Pancreas (tissue), 10 donors: ENCODE data around the gene RAD51B. TPM values are rescaled to one million over a fixed set of nuclear protein-coding genes. Genes with fewer than 3 reads are reported as not detected.

Source experiments
- ATAC-seq, 4 donors: fragments of 200-7000 bp; cut with Tn5 transposase; one replicate each; pipeline versions ENCODE4 v1.8.0 to v1.9.1; 2020; ENCODE audit warnings: mild to moderate bottlenecking in 4 of 4, moderate library complexity in 4 of 4
- DNase-seq, 6 donors: peaks; one replicate each; pipeline ENCODE4 v3.0.0-alpha.2; 2020
- FAIRE-seq: peaks from 2 replicates; lab custom pipeline; 2012; peaks lifted over from hg19 to GRCh38; lab: Jason Lieb, UNC
- H3K27ac ChIP-seq, 4 donors: fragments of 200-600 bp; sonication (generic); 1 replicate in 3 of 4; 2 replicates in 1 of 4; pipeline versions ENCODE4 v1.5.0 to v1.8.0; 2020
- H3K27me3 ChIP-seq, 4 donors: fragments of 200-600 bp; one replicate each; pipeline ENCODE4 v1.8.0; 2021
- H3K36me3 ChIP-seq, 3 donors: fragments of 200-600 bp; sonication (generic) in 1 of 3; one replicate each; pipeline versions ENCODE4 v1.5.0 to v1.8.0; 2020 to 2021
- H3K4me1 ChIP-seq, 3 donors: fragments of 200-600 bp; one replicate each; pipeline ENCODE4 v1.8.0; 2021
- H3K4me3 ChIP-seq, 4 donors: fragments of 200-600 bp; sonication (generic) in 2 of 4; one replicate each; pipeline versions ENCODE4 v1.5.0 to v1.8.0; 2020 to 2021
- H3K9me3 ChIP-seq, 4 donors: fragments of 200-600 bp; one replicate each; pipeline ENCODE4 v1.8.0; 2021
- WGBS, 2 donors: extraction: QIAGEN DNeasy Blood & Tissue Kit; methylation state at CpG; one replicate each; pipeline ENCODE4 v1.1.7; 2013; 5-methylcytosine and 5-hydroxymethylcytosine counted together
- intact Hi-C, 3 donors: fragments of 100-400 bp; cut with DNase I; formaldehyde crosslinking; loops; one replicate each; pipeline versions ENCODE4 v1.11.1 to v1.14.2; 2022
- polyA plus RNA-seq, 2 donors: library from polyadenylated mRNA; stranded (reverse); fragments of 200-250 nt; gene quantifications; one replicate each; pipeline ENCODE4 v1.2.3, GENCODE V29; 2013
- total RNA-seq, 6 donors: library from RNA; stranded (reverse); fragmentation: NEBNext Ultra II Directional in 4 of 6; extraction: Animal tissue kit (Norgen Biotek cat#: 25700) in 4 of 6; gene quantifications; one replicate each; pipeline versions ENCODE4 v1.2.1 to v1.2.4, GENCODE V29; 2021 to 2023
- TF ChIP-seq, protein P1 (sequence below), 4 donors: fragments of 200-600 bp; sonication (generic) in 3 of 4; IDR thresholded peaks; one replicate each; pipeline versions ENCODE4 v1.5.0 to v1.8.0; 2021; ENCODE audit warnings: antibody characterized with exemption in 4 of 4
- donor health status: healthy with polysubstance abuse.
- donor health status: DM: no; HTN: no; CAD: no; lungs with moderate emphysema.
- donor health status: DM: no; HTN: no; CAD: no.
- donor health status: control.
- donor health status: control.
- donor health status: Bipolar disorder and iron deficiency.
- donor health status: DM: yes; HTN: yes; CAD: no.
- donor health status: DM: no; HTN: no; CAD: no.
- donor health status: DM: no; HTN: no; CAD: no.
- donor health status: DM: yes; HTN: yes; CAD: no.

RAD51B gene
- total and polyA plus RNA-seq, 8 donors, result 1.1 to 17.3 (median 5.8) TPM

DNA sequence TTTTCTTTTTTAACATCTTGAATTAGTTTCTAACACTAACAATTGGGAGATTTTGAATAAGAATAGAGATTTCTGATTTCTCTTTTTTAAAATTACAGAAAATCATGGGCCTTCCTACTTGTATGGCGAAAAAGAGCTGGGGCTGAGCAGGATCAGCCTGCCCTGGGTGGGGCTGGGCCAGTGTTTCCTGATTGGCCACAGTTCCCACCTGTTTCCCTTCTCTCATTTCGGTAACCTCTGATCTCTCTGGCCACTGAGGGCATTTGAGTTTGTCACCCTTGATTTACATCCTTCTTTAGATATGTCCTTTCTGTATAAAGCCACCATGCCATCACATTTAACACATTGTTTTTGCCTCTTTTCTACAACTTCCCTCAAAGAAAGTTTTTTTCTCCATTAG is 719.1 kb downstream of the RAD51B start:
- intact Hi-C loops, result no loop called here
- Histone ChIP-seq H3K4me3 (no peak overlapping the region), H3K4me1 (peaks cover 0 to 9% (median 7%) of the 10 kb centered on the region in 3 donors), H3K27ac (no peak overlapping the region), H3K36me3 (no peaks in the 10 kb centered on the region), H3K27me3 (no peaks in the 10 kb centered on the region), H3K9me3 (no peaks in the 10 kb centered on the region)
- WGBS, 2 donors, result 87 to 95% methylated on average over 2 of the region's 2 CpGs
- FAIRE-seq, result no peak
- no peak for ATAC-seq
- no peak for DNase-seq
- TF ChIP-seq, protein P1, sequence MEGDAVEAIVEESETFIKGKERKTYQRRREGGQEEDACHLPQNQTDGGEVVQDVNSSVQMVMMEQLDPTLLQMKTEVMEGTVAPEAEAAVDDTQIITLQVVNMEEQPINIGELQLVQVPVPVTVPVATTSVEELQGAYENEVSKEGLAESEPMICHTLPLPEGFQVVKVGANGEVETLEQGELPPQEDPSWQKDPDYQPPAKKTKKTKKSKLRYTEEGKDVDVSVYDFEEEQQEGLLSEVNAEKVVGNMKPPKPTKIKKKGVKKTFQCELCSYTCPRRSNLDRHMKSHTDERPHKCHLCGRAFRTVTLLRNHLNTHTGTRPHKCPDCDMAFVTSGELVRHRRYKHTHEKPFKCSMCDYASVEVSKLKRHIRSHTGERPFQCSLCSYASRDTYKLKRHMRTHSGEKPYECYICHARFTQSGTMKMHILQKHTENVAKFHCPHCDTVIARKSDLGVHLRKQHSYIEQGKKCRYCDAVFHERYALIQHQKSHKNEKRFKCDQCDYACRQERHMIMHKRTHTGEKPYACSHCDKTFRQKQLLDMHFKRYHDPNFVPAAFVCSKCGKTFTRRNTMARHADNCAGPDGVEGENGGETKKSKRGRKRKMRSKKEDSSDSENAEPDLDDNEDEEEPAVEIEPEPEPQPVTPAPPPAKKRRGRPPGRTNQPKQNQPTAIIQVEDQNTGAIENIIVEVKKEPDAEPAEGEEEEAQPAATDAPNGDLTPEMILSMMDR (IDR thresholded peaks at IDR 0.05), result no peak

DNA sequence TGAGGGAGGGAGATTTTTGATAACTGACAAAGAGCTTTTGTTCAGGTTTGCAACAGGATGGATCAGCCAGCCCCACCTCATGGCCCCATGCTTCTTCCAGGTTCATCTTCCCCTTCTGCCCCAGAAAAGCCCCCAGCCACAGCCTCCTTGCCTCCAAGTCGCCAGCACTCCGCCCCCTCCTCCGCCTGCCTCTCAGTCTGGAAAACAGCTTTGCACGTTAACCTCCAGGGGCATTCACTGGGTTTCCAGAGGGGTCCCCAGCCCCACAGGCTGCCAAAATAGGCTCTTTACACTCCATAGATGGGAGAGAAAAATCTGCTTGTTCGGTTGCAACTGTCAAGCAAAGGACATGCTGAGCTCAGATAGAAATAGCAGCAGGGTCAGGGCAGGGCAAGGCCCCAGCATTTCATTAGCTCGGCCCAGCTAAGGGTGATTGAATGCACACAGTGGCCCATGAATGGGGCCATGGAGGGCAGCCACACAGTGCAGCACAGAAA is 719.7 kb downstream of the RAD51B start:
- TF ChIP-seq, protein P1 (IDR thresholded peaks at IDR 0.05), result no peak
- FAIRE-seq, result no peak
- H3K4me1 ChIP-seq, result peaks cover 4 to 15% (median 14%) of the 10 kb centered on the region in 3 donors
- H3K9me3 ChIP-seq, result no peaks in the 10 kb centered on the region
- H3K27me3 ChIP-seq, result no peaks in the 10 kb centered on the region
- intact Hi-C loops, result no loop called here
- WGBS, 2 donors, result 92% methylated on average over 6 of the region's 6 CpGs
- no peak overlapping the region for H3K4me3 ChIP-seq
- DNase-seq, result no peak
- H3K36me3 ChIP-seq, result no peaks in the 10 kb centered on the region
- no peak overlapping the region for H3K27ac ChIP-seq
- ATAC-seq, result no peak

DNA sequence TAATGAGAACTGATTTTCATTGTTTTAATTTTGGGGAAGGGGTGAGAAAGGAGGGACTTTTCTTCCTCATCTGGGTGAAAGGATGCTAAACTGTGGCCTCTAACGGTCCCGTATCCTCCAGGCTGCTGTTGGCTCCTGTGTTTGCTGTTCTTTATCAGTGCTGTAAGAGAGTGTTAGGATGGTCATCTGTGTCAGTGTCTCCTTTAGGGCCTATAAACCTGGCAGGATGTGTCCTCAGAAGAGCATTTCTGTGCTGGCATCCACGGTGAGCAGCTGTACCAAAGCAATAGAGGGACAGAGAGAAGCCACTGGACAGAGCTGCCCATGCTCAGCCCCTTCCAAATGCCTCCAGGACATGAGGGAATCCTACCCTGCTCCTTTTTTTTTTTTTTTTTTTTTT is 720.2 kb downstream of the RAD51B start:
- Histone ChIP-seq H3K4me1 (peaks cover 7 to 19% (median 19%) of the 10 kb centered on the region in 3 donors), H3K4me3 (no peak overlapping the region), H3K9me3 (no peaks in the 10 kb centered on the region), H3K27me3 (no peaks in the 10 kb centered on the region), H3K36me3 (no peaks in the 10 kb centered on the region), H3K27ac (no peak overlapping the region)
- intact Hi-C loops, result no loop called here
- TF ChIP-seq, protein P1 (IDR thresholded peaks at IDR 0.05), result no peak
- DNase-seq, result no peak
- 94 to 99% methylated on average over 3 of the region's 3 CpGs for WGBS, 2 donors
- no peak for FAIRE-seq
- ATAC-seq, result no peak

DNA sequence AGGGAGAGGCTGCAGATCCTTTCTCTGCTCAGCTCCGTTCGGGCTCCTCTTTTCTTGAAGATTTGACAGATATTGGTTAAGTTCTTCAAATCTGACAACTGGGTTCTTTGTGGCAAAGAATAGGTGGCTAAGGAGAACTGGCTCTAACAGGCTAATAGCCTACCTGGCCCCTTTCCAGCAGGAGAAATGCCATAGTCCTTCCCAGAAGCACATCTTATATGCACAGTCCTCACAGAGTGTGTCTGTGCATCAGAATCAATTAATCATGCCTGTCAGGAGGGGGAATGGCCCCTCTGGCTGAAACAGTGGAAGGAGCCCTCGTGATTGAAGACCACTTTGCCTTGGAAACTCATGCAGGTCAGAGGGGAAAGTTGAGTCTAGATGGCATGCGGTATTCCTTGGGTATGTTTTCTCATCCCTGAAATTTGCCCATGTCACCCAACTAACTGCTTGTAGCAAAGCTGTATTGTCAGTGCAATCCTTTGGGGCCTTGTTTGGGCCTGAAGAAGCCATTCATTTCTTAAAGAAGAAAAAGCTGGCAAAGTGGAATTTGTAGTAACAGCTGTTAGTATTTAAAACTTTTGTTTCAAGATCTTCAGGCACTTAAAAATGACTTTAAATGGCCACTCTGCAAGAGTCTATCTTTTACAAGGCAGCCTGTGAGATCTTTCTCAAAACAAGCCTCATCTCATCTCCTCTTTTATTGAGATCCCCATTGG is 721.8 kb downstream of the RAD51B start:
- Histone ChIP-seq H3K9me3 (no peaks in the 10 kb centered on the region), H3K4me1 (peaks cover 16 to 28% (median 26%) of the 10 kb centered on the region in 3 donors), H3K36me3 (no peaks in the 10 kb centered on the region), H3K27me3 (no peaks in the 10 kb centered on the region), H3K4me3 (no peak overlapping the region), H3K27ac (no peak overlapping the region)
- intact Hi-C loops, result no loop called here
- DNase-seq (no peak), FAIRE-seq (no peak), ATAC-seq (no peak)
- WGBS, 2 donors, result 98 to 99% methylated on average over 4 of the region's 4 CpGs
- TF ChIP-seq, protein P1 (IDR thresholded peaks at IDR 0.05), result no peak

DNA sequence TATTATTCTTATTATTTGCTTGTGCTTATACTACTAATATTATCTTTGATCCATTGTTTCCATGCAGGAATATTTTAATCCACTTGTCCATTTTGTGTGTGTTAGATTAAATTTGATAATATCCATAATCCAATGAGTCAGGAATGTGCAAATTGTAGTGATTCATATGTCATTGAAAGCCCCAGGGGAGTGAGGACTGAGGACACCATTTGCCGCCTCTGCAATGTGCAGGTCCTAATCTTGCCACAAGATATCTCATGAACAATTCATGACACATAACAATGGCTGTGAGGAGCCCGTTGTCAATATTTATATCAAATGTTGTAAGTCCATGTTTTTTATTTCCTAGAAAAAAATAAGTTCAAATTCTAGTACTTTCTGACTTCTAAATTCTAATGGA is 722.8 kb downstream of the RAD51B start:
- H3K9me3 ChIP-seq, result no peaks in the 10 kb centered on the region
- TF ChIP-seq, protein P1 (IDR thresholded peaks at IDR 0.05), result no peak
- 95 to 97% methylated on average over 2 of the region's 2 CpGs for WGBS, 2 donors
- no peak overlapping the region for H3K27ac ChIP-seq
- intact Hi-C loops, result no loop called here
- peaks cover 16 to 28% (median 26%) of the 10 kb centered on the region in 3 donors for H3K4me1 ChIP-seq
- DNase-seq (no peak), ATAC-seq (no peak), FAIRE-seq (no peak)
- H3K4me3 ChIP-seq, result no peak overlapping the region
- no peaks in the 10 kb centered on the region for H3K27me3 ChIP-seq
- H3K36me3 ChIP-seq, result no peaks in the 10 kb centered on the region
